ENCODE data around the gene GPR149. TPM values are rescaled to one million over a fixed set of nuclear protein-coding genes. Genes with fewer than 3 reads are reported as not detected.

The GPR149 gene
- total and polyA plus RNA-seq, 10 of the 15 experiments (the other 5 are each of a cell fraction or from before 2014, with no cell fraction given): not detected

DNA sequence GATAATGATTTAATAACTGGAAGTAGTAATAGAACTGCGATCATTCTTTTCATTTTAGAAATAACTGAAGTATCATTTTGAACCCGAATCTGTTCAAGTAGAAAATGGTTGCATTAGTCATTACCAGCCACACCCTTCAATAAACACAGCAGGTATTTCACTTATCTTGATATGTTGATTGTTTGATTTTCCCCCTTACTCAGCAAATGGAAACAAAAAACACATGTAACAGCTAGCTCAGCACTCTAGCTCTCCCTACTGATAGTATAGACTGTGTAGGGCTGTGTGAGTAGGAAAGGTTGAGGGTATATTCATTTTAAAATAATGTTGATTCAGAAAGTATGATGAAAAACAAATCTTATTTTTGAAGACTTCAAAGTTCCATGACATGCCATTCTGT lies 1.1 kb upstream of the GPR149 start:
- H3K36me3 ChIP-seq (ENCODE audit: control insufficient read depth in 2 of 2, insufficient read depth in 2 of 2, low read length in 1 of 2): no peaks in the 10 kb centered on the region
- peaks cover 2 to 4% of the 10 kb centered on the region in 2 experiments for H3K27me3 ChIP-seq (replicated peaks in 1 of 2; ENCODE audit: control insufficient read depth in 2 of 2, insufficient read depth in 2 of 2, low read length in 1 of 2)
- no peak overlapping the region for H3K4me2 ChIP-seq (ENCODE audit: control insufficient read depth, insufficient read depth)
- no peaks in the 10 kb centered on the region for H4K20me1 ChIP-seq (ENCODE audit: control insufficient read depth, insufficient read depth)
- SMC1A ChIA-PET (ENCODE audit: uncharacterized antibody, unreplicated experiment): no interaction called here
- H3K4me3 ChIP-seq: no peak overlapping the region
- in situ Hi-C loops (cut with MboI) (no loop called here), intact Hi-C loops (cut with micrococcal nuclease; ENCODE audit: unreplicated experiment) (no loop called here)
- no peak for FAIRE-seq
- no peak overlapping the region for H3K27ac ChIP-seq (ENCODE audit: control insufficient read depth, insufficient read depth)
- ATAC-seq: no peak
- no peaks in the 10 kb centered on the region for H3K79me2 ChIP-seq (ENCODE audit: control insufficient read depth, insufficient read depth, low read length)
- no peaks in the 10 kb centered on the region for H3K4me1 ChIP-seq (ENCODE audit: control insufficient read depth, insufficient read depth, low read length)
- no peak for DNase-seq (ENCODE audit: low read depth, low spot score)
- no peak overlapping the region for H2AFZ ChIP-seq (ENCODE audit: control insufficient read depth, low read depth, low read length)
- no TSS peak for BruUV-seq (replicated peaks)
- H3K9me3 ChIP-seq (replicated peaks; ENCODE audit: control insufficient read depth, insufficient read depth, low read length): no peaks in the 10 kb centered on the region; the same call in 2 of the 3 replicates
- POLR2A ChIA-PET: no interaction called here
- CTCF ChIA-PET: no interaction called here
- 23% methylated on average over 2 of the region's 2 CpGs for WGBS (ENCODE audit: insufficient coverage, insufficient replicate concordance, low lambda C conversion rate, missing lambda C conversion rate)
- H3K9ac ChIP-seq (ENCODE audit: control insufficient read depth, insufficient read depth, low read length): no peak overlapping the region
- TF ChIP-seq ATF3 (IDR thresholded peaks at IDR 0.05; ENCODE audit: borderline replicate concordance, extremely low read depth, low read depth, low read length) (no peak), CUX1 (IDR thresholded peaks at IDR 0.05; ENCODE audit: insufficient replicate concordance, low read depth, low read length) (no peak), DPF2 (IDR thresholded peaks at IDR 0.05) (no peak), KLF5 (IDR thresholded peaks at IDR 0.05; ENCODE audit: partially characterized antibody) (no peak), RUNX3 (IDR thresholded peaks at IDR 0.05; ENCODE audit: low read length) (no peak), MYC (IDR thresholded peaks at IDR 0.05; ENCODE audit: insufficient read depth, insufficient read length, insufficient replicate concordance, low read length, severe bottlenecking) (no peak), SP1 (IDR thresholded peaks at IDR 0.05; ENCODE audit: low read depth, low read length) (no peak), SMARCA5 (IDR thresholded peaks at IDR 0.05) (no peak), IKZF2 (IDR thresholded peaks at IDR 0.05) (no peak), HDGF (IDR thresholded peaks at IDR 0.05) (no peak), TAF1 (IDR thresholded peaks at IDR 0.05; ENCODE audit: borderline replicate concordance, low read depth, low read length) (no peak)
- RAD21 ChIA-PET (ENCODE audit: unreplicated experiment): no interaction called here
